ENCODE results near the gene MBNL2.

Gene MBNL2

GRCh38 chr13:97321616-97322321, 99.6 kb downstream of the MBNL2 start:
- DNase-seq (ENCODE audit: low read depth in 1 of 2, low spot score in 1 of 2), result no peak

DNA sequence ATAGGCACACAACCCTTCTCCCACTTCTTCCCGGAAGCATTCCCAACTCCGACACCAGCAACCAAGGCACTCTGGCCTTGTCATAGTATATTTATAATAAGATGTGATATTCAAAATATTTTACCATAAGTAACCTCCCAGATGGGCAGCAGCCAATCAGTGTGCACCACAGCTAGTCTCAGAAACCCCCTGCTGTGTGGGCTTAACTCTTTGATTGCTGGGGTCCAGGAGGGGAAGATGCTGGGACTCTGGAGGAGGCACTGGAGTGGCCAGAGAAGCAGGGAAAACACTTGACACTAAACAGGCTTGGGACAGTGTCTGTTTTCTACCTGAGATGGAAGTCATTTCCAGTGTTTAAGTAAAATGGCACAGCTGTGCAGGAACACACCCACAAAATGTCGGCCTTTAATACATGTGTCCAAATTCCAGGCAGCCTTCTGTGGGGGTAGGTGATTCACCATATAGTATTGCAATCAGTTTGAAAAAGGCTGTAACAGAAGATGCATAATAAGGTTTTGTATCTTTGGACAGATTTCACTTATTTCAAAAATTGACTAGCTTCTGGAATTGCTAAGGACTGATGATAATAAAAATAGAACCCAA, 100.7 kb downstream of the MBNL2 start:
- DNase-seq (ENCODE audit: low read depth in 1 of 2, low spot score in 1 of 2), result no peak

- DNase-seq (ENCODE audit: low read depth in 1 of 2, low spot score in 1 of 2), result no peak
Observed at GRCh38 chr13:97324115-97324514, 102.0 kb downstream of the MBNL2 start.

DNA sequence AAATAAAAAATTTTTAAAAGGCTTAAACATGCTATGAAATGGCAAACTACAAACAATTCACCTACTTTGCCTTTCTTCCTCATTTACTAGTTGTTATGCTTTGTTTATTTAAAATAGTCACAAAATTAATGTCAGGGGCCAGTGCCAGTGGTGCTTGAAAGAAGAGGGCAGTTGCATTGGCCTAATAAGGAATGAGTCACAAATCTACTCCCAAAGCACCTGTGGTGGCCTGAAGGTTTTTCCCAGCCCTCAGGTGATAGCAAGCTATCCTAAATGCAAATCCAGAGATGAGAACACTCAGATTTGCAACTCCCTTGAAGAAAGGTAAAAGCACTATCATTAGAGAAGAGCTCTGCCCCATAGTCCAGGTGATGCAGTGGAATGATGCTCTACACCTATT, 103.6 kb downstream of the MBNL2 start:
- no peak for DNase-seq (ENCODE audit: low read depth in 1 of 2, low spot score in 1 of 2)

GRCh38 chr13:97327086-97327485, 105.0 kb downstream of the MBNL2 start:
- DNase-seq (ENCODE audit: low read depth in 1 of 2, low spot score in 1 of 2), result no peak

GRCh38 chr13:97327506-97328221, 105.5 kb downstream of the MBNL2 start:
- no peak for DNase-seq (ENCODE audit: low read depth in 1 of 2, low spot score in 1 of 2)

GRCh38 chr13:97328222-97328790, 106.2 kb downstream of the MBNL2 start:
- no peak for DNase-seq (ENCODE audit: low read depth in 1 of 2, low spot score in 1 of 2)

- no peak for DNase-seq (ENCODE audit: low read depth in 1 of 2, low spot score in 1 of 2)
Observed at GRCh38 chr13:97329331-97329730, 107.2 kb downstream of the MBNL2 start.

DNA sequence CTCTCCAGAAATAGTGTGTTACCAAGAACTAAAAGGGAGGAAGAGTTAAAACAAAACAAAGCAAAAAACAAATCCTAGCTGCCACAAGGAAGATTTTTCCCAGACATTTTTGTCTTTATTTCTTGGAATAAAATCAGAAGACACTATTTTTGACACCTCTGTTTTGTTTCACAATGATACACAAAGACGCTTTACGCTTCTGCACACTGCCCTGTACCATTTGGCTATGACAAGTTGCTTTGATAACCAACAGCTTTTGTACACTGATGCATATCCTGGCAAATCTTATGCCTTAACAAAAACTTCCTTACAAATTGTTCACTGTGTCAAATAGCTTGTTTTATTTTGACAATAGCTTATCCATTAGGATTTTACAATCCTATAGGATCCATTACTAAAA, 108.3 kb downstream of the MBNL2 start:
- no peak for DNase-seq (ENCODE audit: low read depth in 1 of 2, low spot score in 1 of 2)

DNA sequence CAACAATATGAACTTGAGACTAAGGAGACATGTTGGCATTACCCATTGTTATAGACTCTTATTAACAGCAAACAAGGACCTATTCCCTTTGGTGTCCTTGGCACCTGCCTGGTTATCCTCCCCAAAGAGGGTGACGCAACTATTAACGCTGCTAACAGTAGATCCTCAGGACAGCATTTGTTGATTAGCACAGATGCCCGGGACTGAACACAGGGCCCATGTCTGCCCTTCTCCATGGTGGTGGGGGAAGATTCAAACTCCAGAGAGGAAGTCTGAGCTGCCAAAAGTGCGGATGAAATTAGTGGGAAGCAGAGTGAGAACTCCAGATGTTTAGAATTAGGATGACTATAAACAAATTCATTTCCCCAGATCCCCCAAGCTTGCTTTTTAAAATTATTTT, 110.6 kb downstream of the MBNL2 start:
- no peak for DNase-seq (ENCODE audit: low read depth in 1 of 2, low spot score in 1 of 2)

GRCh38 chr13:97333983-97334382, 111.8 kb downstream of the MBNL2 start:
- DNase-seq (ENCODE audit: low read depth in 1 of 2, low spot score in 1 of 2), result no peak

DNA sequence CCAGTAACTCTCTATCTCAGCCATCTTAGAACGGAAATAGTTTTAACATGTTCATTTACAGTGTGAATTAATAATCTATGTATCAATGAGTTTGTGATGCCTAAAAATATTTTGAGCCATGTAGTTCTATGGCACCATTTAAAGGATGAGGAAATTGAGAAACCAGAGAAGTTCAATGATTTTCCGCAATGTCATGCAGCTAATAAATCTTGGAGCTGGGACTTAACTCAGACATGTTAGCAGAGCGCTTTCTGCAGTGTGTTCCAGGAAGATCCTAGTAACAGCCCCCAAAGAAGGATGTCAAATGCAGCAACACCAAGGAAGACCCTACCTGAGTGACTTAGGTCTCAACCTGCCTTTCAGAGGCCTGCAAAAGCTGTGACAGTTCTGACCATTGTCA, 112.6 kb downstream of the MBNL2 start:
- DNase-seq (ENCODE audit: low read depth in 1 of 2, low spot score in 1 of 2), result no peak

GRCh38 chr13:97335488-97336134, 113.5 kb downstream of the MBNL2 start:
- DNase-seq (ENCODE audit: low read depth in 1 of 2, low spot score in 1 of 2), result no peak

DNA sequence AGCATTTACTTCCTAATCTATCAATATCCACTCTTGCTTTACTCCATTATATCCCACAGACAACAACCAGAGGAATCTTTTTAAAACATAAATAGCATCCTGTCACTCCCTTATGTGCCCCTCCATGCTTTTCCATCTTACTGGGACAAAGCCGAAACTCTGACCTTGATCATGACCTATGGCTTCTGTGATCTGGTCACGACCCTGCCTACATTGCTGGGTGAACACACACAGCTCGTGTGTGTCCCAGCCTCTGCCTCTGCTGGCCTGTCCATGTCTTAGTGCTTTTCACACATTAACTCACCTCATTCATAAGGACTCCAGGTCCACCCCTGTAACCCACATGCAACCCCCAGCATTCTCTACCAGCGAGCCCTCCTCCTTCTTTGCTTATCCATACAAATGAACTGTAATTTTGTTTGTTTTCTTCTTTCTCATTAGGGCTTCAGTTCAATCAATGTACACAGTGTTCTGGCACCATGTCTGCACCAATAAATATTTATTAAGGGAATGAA, 115.9 kb downstream of the MBNL2 start:
- no peak for DNase-seq (ENCODE audit: low read depth in 1 of 2, low spot score in 1 of 2)

DNA sequence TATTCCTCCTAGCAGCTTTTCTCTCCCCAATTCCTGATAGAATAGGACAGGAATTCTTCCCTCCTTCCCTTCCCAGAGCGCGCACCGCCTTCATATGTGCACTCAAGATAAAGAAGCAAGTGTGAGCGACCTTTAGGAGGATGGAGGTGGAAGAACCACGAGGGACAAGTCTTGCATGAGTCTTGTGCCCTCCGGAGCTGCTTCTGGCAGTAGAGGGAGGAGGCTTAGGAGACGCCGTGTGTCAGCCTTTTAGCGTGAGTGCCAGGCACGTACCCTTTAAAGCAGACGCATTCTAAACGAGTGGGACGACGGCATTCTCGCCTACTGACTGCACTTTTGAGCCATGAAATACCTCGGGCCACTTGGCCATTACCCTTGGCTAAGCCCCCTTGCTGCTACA, 116.4 kb downstream of the MBNL2 start:
- DNase-seq (ENCODE audit: low read depth in 1 of 2, low spot score in 1 of 2), result no peak

DNA sequence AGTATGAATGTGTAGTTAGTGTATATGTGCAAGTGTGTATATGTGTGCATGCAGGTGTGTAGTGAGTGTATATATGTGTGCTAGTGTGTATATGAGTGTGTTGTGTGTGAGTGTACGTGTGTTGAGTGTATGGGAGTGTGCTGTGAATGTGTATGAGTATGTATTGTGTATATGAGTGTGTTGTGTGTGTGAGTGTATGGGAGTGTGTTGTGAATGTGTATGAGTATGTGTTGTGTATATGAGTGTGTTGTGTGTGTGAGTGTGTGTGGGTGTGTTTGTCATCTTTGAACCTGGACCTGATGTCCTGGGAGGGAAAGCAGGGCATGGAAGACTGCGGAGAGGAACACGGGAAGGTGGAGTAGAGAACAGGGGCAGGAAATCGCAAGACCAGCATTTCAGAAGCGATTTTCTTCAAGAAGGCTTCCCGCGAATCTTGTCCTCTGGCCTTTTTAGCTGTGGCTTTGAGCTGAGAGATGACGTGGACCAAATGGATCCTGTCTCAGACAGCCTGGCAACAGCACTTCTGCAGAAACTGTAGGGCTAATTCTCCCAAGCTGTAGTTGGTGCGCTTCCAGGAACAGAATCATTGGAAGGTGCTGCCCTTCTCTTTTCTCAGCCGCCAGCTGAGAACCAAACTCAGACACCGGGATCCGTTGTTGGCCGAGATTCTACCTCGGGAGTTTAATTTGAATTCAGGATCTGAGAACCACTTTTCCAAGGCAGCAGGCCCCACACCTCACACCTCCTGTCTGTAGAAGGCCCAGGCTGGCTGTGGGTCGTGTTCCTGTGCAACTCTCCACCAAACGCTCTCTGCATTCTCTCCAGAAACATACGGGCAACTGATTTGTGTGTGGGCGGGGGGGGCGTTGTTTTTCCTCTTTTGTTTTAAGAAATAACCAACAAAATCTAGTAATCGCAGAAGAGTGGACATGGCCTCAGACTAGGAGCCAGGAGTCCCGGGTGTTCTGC, 117.2 kb downstream of the MBNL2 start:
- no peak for DNase-seq (ENCODE audit: low read depth in 1 of 2, low spot score in 1 of 2)

- no peak for DNase-seq (ENCODE audit: low read depth in 1 of 2, low spot score in 1 of 2)
Observed at GRCh38 chr13:97339988-97340749, 118.0 kb downstream of the MBNL2 start.

GRCh38 chr13:97341135-97341534, 119.0 kb downstream of the MBNL2 start:
- no peak for DNase-seq (ENCODE audit: low read depth in 1 of 2, low spot score in 1 of 2)

GRCh38 chr13:97342136-97342535, 120.0 kb downstream of the MBNL2 start:
- no peak for DNase-seq (ENCODE audit: low read depth in 1 of 2, low spot score in 1 of 2)

All from stimulated activated CD4-positive, alpha-beta T cell treated with anti-CD3 and anti-CD28 coated beads, Interleukin-15, amount 100 ng/mL, for 1 hour (primary cell).